GM19099 (cell line): Measurements from ENCODE around the gene G6PC3.
A peak's percentile ranks its signal among the peaks of the same experiment; 100 is the strongest.

Experiments
- POLR2A ChIP-seq: IDR thresholded peaks from 3 replicates; pipeline ENCODE4 v1.6.1; 2011; ENCODE audit warnings: low read depth; ENCODE audit not compliant: insufficient read length; ENCODE audit errors: extremely low read depth

G6PC3 gene

DNA sequence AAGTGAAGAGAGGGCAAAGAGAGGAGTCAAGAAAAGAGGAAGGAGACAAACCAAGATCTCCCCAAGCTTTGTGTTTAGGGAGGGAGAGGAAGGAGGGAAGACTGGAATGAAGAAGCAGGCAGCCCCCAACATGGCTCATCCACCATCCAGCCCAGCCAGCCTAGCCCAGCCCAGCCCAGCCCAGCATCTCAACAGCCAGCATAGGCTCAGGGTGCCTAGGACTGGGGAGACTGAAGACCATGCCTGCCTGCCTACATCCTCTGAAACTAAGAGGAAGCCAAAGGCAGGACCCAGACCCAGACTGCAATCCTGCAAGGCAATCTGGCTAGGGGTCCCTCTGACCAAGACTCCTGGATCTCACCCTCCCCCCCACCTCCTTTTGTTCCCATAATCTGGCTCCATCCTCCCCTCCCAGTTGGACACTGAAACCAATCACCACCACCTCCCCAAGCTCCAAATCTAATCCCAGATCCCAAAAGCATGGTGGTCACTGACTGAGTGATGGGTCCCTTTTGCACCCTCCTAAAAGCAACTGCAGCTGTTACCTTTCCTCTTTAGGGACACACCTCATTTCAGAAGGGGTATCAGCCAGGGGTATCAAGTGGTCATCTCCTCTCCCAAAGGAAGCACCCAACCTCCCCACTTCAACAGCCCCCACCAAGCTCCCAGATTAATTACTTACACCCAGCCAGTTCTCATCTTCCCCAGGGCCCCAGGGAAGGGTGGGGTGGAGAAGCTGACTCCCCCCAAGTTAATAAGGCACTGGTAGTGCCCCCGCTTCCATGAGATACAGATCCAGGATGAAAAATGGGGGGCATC is 51.7 kb downstream of the G6PC3 start:
- TF ChIP-seq POLR2A: no peak

DNA sequence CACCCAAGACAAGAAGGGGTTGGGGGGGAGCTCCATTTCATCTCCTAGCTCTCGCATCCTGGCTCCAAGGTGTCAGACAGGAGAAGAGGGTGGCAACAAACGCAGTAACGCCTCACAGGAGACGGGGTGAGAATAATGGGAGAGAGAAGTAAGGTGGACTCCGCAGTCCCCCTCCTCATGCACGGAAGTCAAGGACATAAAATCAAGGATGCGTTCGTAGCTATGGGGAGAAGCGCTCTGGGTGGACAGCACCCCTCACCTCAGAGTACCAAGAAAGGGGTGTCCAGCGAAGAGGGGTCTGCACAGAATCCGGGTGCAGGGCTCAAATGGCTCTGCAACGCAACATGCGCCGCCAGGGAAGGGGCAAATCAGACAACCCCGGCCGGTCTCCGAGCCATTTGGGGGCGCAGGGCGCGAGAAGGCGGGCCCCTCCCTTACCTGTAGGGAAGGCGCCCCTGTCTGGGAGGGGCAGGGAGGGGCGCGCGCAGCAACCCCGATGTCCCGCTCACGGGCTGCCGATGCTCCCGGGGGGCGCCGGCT is 52.4 kb downstream of the G6PC3 start:
- TF ChIP-seq POLR2A: no peak

DNA sequence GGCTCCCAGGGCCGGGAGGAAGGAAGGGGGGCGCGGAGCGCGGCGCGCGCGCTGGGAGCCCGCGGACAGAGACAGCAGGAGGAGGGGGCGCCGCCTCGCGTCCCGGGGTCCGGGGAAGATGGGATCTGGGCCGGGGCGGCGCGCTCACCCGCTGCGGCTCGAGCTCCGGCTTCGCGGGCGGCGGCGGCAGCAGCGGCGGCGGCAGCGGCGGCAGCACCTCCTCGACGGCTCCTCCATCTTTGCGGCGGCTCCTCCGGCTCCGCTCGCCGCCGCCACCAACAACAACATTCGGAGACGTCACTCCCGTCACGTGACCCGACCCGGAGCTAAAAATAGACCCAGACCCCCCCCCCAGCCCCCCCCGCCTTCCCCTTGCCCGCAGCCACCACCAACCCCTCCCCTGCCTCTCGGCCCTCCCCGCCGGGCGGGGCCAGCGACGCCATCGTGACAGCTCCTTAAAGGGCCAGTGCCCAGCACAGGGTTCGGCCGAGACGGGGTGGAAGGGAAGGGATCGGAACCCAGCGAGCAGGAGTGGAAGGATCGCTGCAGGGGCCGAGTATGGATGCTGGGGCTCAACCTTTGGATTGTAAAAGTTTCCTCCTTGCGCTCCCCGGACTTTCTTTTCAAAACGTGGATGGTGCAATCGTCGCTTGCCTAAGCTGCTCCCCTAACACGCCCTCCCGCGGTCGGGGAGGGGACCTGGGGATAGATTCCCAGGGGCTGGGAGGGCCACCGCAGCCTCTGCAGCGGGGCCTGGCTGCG is 53.0 kb downstream of the G6PC3 start, which contains the start of gene HDAC5:
HDAC5 (minus strand) TSS at position 286 of the 762 bp plus-strand sequence. CDS start 6,126 bp downstream, outside the sequence.
- peak; percentile 64 for TF ChIP-seq POLR2A

DNA sequence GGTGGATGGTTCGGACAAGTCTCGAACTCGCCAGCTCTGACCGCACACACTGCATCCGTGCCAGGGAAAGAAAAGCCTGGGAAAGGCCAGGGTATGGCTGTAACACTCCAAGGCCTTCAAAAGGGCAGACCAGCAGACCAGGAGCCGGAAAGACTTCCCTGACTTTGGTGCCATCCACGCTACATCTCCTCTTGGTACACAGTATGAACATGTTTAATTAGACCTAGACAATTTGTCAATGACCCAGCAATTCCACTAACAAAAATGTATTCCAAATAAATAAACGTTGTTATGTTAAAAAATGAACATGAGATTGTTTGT is 53.5 kb downstream of the G6PC3 start:
- no peak for TF ChIP-seq POLR2A
